WTC11 (cell line): ENCODE results near the gene PITX1. TPM values are rescaled to one million over a fixed set of nuclear protein-coding genes. Genes with fewer than 3 reads are reported as not detected.

Experiments
- ATAC-seq: fragments of 200-7000 bp; cut with Tn5 transposase; 2 replicates; pipeline ENCODE4 v1.10.0; 2021; ENCODE audit warnings: mild to moderate bottlenecking, moderate library complexity
- CTCF ChIA-PET: fragments of 300-600 bp; sonication (Branson Sonifier 250); formaldehyde crosslinking; loops from one replicate; lab custom pipeline; 2021; ENCODE audit warnings: antibody characterized with exemption; lab: Charles Lee
- POLR2A ChIA-PET: fragments of 350-600 bp; sonication (Branson Sonifier 250); formaldehyde crosslinking; loops from one replicate; lab custom pipeline; 2021; ENCODE audit warnings: antibody characterized with exemption; lab: Charles Lee
- DNase-seq: peaks from one replicate; pipeline ENCODE4 v3.0.0; 2021; ENCODE audit warnings: low spot score
- H3K27ac Mint-ChIP-seq: 2 replicates; pipeline ENCODE4 v1.8.0; 2021; ENCODE audit warnings: mixed read lengths
- H3K27me3 Mint-ChIP-seq: 2 replicates; pipeline ENCODE4 v1.8.0; 2021; ENCODE audit warnings: low read depth, mild to moderate bottlenecking, moderate library complexity, mixed read lengths
- H3K36me3 Mint-ChIP-seq: 2 replicates; pipeline ENCODE4 v1.8.0; 2021; ENCODE audit warnings: mixed read lengths
- H3K4me1 Mint-ChIP-seq: 2 replicates; pipeline ENCODE4 v1.8.0; 2022; ENCODE audit warnings: mixed read lengths
- H3K4me3 Mint-ChIP-seq: 2 replicates; pipeline ENCODE4 v1.8.0; 2021; ENCODE audit warnings: mild to moderate bottlenecking, moderate library complexity, mixed read lengths
- H3K9me3 Mint-ChIP-seq: 2 replicates; pipeline ENCODE4 v1.8.0; 2021; ENCODE audit warnings: mixed read lengths
- CREM ChIP-seq: sonication (generic); formaldehyde crosslinking; IDR thresholded peaks from 2 replicates; pipeline ENCODE4 v1.8.1; 2022; ENCODE audit warnings: mild to moderate bottlenecking, missing genetic modification reagents, moderate library complexity
- GTF2I ChIP-seq: fragments of 250-450 bp; sonication (Bioruptor Pico); conservative IDR thresholded peaks from 2 replicates; pipeline ENCODE4 v1.4.0; 2021; ENCODE audit warnings: mild to moderate bottlenecking
- JUN ChIP-seq: sonication (generic); formaldehyde crosslinking; IDR thresholded peaks from 2 replicates; pipeline ENCODE4 v1.8.0; 2023; ENCODE audit warnings: mild to moderate bottlenecking, missing genetic modification reagents
- KAT7 ChIP-seq: sonication (generic); formaldehyde crosslinking; IDR thresholded peaks from 2 replicates; pipeline ENCODE4 v1.8.1; 2023; ENCODE audit warnings: missing genetic modification reagents, mild to moderate bottlenecking, borderline replicate concordance
- MAX ChIP-seq: sonication (generic); formaldehyde crosslinking; IDR thresholded peaks from 2 replicates; pipeline ENCODE4 v1.8.0; 2022; ENCODE audit warnings: mild to moderate bottlenecking, missing genetic modification reagents
- NFE2L1 ChIP-seq: sonication (generic); formaldehyde crosslinking; IDR thresholded peaks from 2 replicates; pipeline ENCODE4 v1.8.1; 2023; ENCODE audit warnings: missing genetic modification reagents
- NFYB ChIP-seq: sonication (generic); formaldehyde crosslinking; conservative IDR thresholded peaks from 2 replicates; pipeline ENCODE4 v1.8.0; 2022; ENCODE audit warnings: low read depth, missing genetic modification reagents
- PRRX2 ChIP-seq: fragments of 250-450 bp; sonication (Bioruptor Pico); IDR thresholded peaks from 2 replicates; pipeline ENCODE4 v1.8.0; 2021; ENCODE audit warnings: mild to moderate bottlenecking
- RELA ChIP-seq: sonication (generic); formaldehyde crosslinking; IDR thresholded peaks from 2 replicates; pipeline ENCODE4 v1.8.1; 2022; ENCODE audit warnings: missing genetic modification reagents, mild to moderate bottlenecking, borderline replicate concordance
- SMAD4 ChIP-seq: sonication (generic); formaldehyde crosslinking; IDR thresholded peaks from 2 replicates; pipeline ENCODE4 v1.8.0; 2022; ENCODE audit warnings: mild to moderate bottlenecking, missing genetic modification reagents
- SOX15 ChIP-seq: fragments of 250-450 bp; sonication (Bioruptor Pico); IDR thresholded peaks from 2 replicates; pipeline ENCODE4 v1.9.0; 2021; ENCODE audit warnings: mild to moderate bottlenecking
- TCF7 ChIP-seq: sonication (generic); formaldehyde crosslinking; IDR thresholded peaks from 2 replicates; pipeline ENCODE4 v1.8.0; 2022; ENCODE audit warnings: mild to moderate bottlenecking, low read depth, missing genetic modification reagents, moderate library complexity
- TEAD1 ChIP-seq: sonication (generic); formaldehyde crosslinking; IDR thresholded peaks from 2 replicates; pipeline ENCODE4 v1.8.0; 2022; ENCODE audit warnings: mild to moderate bottlenecking, missing genetic modification reagents
- ZNF138 ChIP-seq: sonication (generic); formaldehyde crosslinking; conservative IDR thresholded peaks from 2 replicates; pipeline ENCODE4 v1.8.1; 2022; ENCODE audit warnings: mild to moderate bottlenecking, moderate library complexity, missing genetic modification reagents
- ZNF423 ChIP-seq: fragments of 250-450 bp; sonication (Bioruptor Pico); IDR thresholded peaks from 2 replicates; pipeline ENCODE4 v2.1.2; 2022; ENCODE audit warnings: mild to moderate bottlenecking, moderate library complexity
- ZNF425 ChIP-seq: fragments of 250-450 bp; sonication (Bioruptor Pico); conservative IDR thresholded peaks from 2 replicates; pipeline ENCODE4 v1.9.0; 2021; ENCODE audit warnings: mild to moderate bottlenecking
- ZNF512 ChIP-seq: sonication (generic); formaldehyde crosslinking; IDR thresholded peaks from 2 replicates; pipeline ENCODE4 v1.8.1; 2022; ENCODE audit warnings: missing genetic modification reagents, borderline replicate concordance
- total RNA-seq: library from RNA; stranded (reverse); gene quantifications from 3 replicates; pipeline ENCODE4 v1.2.3, GENCODE V29; 2021
- TF ChIP-seq, protein P1 (sequence below): sonication (generic); formaldehyde crosslinking; IDR thresholded peaks from 2 replicates; pipeline ENCODE4 v1.8.1; 2023; ENCODE audit warnings: mild to moderate bottlenecking, missing genetic modification reagents, moderate library complexity

The PITX1 gene
- total RNA-seq, 1 experiment from 2014 or later: 0.13 TPM

DNA sequence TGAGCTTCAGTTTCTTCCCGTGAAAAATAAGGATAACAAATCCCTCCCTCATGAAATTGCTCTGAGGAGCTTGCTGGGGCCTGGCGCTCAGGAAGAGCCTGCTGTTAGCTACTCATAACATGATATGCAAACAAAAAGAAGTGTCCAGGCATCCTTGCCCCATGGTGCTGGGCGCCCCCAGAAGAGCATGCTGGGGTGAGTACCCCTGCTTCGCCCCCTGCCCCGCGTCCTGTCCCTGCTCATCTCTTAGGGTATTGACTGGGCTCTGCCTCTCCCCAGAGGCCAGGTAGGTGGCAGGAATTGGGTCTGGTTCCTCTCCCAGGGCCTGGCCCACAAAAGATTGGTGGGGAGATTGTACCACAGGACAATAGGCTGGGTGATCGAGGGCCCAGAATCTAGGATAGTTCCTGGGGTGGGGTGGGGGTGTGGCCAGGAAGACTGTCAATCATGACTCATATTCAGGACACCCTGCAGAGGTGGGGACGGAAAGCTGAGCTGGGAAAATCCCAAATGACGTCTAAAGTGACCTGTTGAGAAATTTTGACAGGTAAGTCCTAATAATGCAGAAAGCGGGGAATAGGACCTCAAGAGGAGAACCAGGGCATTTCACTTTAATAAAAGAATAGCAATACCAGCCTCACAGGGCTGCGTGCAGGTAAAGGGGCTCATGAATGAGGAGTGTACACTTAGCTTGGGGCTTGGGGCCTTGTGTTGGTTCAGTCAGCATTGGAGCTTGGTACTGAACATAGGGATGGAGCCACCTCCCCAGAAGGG, 8.9 kb downstream of the PITX1 start:
- ChIA-PET POLR2A (no interaction called here), CTCF (interaction anchor here (0.8 to 3.6 kb wide), 5 partner anchors 108 to 192 kb away, joined by 3 to 11 read pairs (median 3); no protein-coding TSS in a partner anchor)
- ATAC-seq (no peak), DNase-seq (no peak)
- Mint-ChIP-seq H3K27ac (no peak overlapping the region), H3K4me1 (peaks cover 25% of the 10 kb centered on the region), H3K4me3 (no peak overlapping the region), H3K9me3 (no peaks in the 10 kb centered on the region), H3K36me3 (no peaks in the 10 kb centered on the region), H3K27me3 (peaks cover 77% of the 10 kb centered on the region)
- TF ChIP-seq SOX15 (CRISPR knock-in tag) (no peak), CREM (no peak), NFE2L1 (CRISPR knock-in tag) (no peak), SMAD4 (no peak), JUN (CRISPR knock-in tag) (no peak), TCF7 (CRISPR knock-in tag) (no peak), NFYB (no peak), ZNF512 (CRISPR knock-in tag) (no peak), PRRX2 (no peak)

- ATAC-seq: no peak
- Mint-ChIP-seq H3K4me3 (no peak overlapping the region), H3K9me3 (no peaks in the 10 kb centered on the region), H3K36me3 (no peaks in the 10 kb centered on the region), H3K27me3 (peaks cover 28% of the 10 kb centered on the region), H3K27ac (no peak overlapping the region), H3K4me1 (peaks cover 5% of the 10 kb centered on the region)
- ChIA-PET CTCF (no interaction called here), POLR2A (no interaction called here)
- DNase-seq: peak; percentile 11
- TF ChIP-seq NFE2L1 (CRISPR knock-in tag) (no peak), GTF2I (CRISPR knock-in tag) (no peak), MAX (CRISPR knock-in tag) (no peak), ZNF138 (CRISPR knock-in tag) (no peak), KAT7 (CRISPR knock-in tag) (no peak), ZNF425 (CRISPR knock-in tag) (no peak), ZNF423 (no peak)
- TF ChIP-seq, protein P1, sequence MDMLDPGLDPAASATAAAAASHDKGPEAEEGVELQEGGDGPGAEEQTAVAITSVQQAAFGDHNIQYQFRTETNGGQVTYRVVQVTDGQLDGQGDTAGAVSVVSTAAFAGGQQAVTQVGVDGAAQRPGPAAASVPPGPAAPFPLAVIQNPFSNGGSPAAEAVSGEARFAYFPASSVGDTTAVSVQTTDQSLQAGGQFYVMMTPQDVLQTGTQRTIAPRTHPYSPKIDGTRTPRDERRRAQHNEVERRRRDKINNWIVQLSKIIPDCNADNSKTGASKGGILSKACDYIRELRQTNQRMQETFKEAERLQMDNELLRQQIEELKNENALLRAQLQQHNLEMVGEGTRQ (CRISPR knock-in tag): no peak
Observed at GRCh38 chr5:135020111-135020895, 13.7 kb downstream of the PITX1 start.

DNA sequence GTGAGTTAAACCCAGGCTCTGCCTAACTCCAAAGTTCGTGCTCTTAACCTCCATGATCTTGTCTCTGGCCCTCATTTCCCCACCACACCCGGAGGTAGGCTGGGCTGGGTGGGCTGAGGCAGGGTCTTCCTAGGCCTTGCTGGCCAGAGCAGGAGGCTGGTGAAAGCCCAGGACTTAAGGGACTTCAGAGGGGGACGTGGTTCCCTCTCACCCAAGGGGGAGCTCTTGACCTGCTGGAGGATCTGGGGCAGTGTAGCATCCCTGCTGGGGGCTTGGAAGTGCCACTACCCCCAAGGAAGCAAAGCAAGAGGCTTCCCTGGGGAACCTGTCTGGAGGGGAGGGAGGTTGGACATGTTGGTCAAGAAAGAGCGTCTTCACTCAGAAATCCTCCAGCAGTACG, 14.7 kb downstream of the PITX1 start:
- Mint-ChIP-seq H3K9me3 (no peaks in the 10 kb centered on the region), H3K27me3 (peaks cover 20% of the 10 kb centered on the region), H3K36me3 (no peaks in the 10 kb centered on the region), H3K4me3 (no peak overlapping the region), H3K4me1 (peaks cover 5% of the 10 kb centered on the region), H3K27ac (no peak overlapping the region)
- ChIA-PET POLR2A (no interaction called here), CTCF (interaction anchor here (1.3 to 1.4 kb wide), 3 partner anchors 102 to 185 kb away, joined by 3 to 5 read pairs (median 4); no protein-coding TSS in a partner anchor)
- DNase-seq: peak; percentile 23
- no peak for ATAC-seq
- no peak for TF ChIP-seq TEAD1 (CRISPR knock-in tag)
- no peak for TF ChIP-seq RELA (CRISPR knock-in tag)
- TF ChIP-seq, protein P1 (CRISPR knock-in tag): no peak
